GM19023 (cell line): ENCODE measurements around the gene OLFM3.

Experiments used
- ATAC-seq: cut with Tn5 transposase; IDR thresholded peaks from one replicate; pipeline ENCODE4 v1.9.1; 2021; ENCODE audit warnings: mild to moderate bottlenecking, moderate library complexity; ENCODE audit not compliant: unreplicated experiment

Gene OLFM3

DNA sequence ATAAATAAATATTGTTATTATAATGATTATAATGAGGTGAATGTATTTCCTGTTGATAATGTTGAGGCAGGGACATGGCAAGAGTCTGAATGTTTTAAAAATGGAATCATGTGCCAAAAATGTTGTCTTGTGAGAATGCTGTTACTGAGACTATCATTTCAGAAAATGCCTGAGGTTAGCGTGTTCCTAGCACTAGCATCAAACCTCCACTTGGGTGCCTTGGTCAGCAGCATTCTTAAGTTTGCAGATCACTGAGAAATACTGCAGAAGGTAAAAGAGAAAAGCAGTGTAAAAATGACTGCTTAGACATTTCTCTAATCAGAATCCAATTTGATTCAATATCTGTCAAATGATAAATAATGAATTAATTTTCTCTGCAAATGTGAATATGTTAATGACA, 50.8 kb downstream of the OLFM3 start:
- no peak for ATAC-seq

DNA sequence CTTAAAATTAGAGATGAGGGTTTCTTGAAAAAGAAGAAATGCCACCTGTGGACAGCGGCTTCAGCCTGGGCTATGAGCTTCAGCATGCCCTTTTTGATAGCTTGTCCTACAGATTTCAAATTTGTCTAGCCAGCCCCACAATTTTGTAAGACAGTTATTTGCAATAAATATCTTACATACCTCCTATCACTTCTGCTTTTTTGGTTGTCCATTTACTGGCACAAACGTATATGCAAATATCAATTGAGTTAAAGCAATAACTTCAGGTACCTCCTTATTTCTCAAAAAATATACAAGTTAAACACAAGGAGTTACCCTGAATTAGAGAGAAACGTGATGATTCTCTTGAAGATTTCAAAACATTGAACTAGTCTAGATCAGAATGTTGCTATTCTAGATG, 53.5 kb downstream of the OLFM3 start:
- ATAC-seq, result no peak

DNA sequence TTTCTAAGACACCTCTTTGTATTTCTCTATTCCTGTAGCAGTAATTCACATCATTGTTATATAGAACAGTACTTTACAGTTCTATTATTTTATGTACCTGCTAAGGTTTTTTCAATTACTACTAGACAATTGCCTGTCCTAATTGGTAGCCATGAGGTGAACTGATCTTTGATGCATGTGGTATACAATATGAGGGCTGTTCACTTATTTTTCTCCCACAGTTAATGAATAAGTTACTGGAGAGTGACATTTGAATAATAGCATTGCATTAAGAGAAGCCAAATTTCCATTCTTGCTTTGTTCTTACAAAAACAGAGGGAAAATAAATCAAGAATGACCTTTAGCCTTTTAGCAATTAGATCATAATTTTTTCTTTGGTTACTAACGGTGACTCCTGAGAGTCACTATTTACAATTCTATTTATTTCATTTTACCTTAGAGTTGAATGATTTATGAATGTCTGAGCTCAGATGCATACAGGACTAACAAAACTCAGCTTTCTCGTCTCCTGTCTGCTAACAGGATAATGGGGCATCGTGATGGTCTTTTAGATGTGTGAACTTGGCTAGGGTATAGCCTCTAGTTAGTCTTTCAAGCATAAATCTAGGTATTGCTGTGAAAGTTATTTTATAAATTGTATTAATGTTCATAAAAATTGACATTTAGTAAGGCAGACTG, 54.1 kb downstream of the OLFM3 start:
- no peak for ATAC-seq

DNA sequence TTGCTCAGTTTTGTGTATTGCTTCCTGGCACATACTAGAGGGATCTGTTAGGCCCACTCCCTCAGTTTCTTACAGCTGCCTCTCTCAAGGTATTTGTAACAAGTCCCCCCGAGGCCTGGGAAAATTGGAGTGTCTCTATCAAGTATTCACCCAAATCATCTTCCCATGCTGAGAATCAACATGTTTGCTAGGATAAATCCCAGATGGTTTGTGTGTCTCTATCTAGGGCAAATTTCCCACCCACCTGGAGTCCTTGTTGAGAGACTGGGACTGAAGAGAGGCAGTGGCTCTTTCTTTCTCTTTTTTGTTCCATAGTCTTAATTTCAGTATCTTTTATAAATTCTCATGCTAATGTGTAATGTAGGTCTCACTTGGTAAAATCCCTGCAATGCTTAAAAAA, 58.0 kb downstream of the OLFM3 start:
- no peak for ATAC-seq

DNA sequence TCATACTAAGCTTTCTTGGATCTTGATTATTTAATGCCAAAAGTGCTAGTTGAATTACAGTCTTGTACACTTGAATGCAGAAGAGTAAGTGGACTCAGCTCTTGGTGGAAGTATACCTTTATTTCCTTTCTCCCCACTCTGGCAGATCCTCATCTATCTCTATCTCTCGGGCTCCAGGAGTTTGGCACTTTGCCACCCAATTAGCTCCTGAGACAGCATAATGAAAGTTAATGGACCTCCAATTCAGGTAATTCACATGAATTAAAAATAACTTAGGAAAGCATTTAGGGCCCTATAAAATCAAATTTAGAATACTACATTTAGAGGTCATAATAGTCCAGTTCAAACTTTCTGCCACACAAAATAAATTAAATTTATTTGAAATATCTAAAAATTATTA, 67.4 kb downstream of the OLFM3 start:
- no peak for ATAC-seq

DNA sequence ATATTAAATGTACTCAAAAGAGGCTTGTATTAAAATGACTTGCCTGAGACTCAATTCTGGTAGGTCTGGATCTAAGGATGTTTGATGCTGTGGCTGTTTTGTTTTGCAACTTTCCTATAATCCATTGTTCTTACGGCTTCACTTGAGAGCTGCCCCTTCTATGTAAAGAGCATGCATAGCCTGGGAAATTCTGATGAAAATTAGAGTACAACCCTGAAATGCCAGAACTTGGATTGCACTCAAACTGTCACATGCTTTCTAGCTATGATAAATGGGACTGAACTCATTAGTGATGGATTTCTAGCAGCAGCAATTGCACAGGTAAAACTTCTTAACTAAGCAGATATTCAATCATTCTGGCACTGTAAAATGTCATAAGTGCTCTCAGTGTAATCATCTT, 67.9 kb downstream of the OLFM3 start:
- ATAC-seq, result no peak

DNA sequence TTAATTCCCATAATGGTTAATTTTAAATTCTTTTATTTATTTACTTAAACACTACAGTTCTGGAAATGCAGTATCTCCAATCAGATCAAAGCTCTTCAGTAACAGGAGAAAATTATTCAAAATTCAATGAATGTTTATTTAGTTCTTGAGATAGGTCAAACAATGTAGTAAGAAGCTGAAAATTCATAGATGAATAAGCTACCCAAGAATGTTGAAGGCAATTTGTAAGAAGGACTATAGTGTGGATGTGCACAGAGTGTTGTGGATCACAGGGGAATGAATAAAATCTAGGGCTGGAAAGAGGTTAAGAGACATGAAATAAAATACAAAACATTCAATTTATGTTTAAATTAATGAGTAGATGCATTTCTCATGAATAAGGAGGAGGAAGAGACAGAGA, 72.0 kb downstream of the OLFM3 start:
- ATAC-seq, result no peak

DNA sequence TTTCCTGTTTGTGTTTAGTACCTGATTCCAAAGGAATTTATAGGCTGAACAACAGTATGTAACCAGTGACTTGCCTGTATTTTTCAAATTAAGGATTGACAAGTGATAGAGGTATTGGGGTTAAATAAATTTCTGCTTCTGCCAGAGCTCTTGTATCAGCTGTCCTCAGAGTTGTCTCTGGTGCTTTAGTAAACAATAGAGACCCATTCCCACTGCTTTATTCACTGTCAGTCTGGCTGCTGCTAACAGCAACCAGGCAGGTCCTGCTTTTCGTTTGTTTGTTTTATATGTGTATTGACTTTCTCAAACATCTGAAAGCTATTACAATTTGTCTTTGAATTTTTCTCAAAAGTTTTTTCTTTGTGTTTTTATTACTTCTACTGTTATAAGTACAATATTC, 76.1 kb downstream of the OLFM3 start:
- no peak for ATAC-seq

DNA sequence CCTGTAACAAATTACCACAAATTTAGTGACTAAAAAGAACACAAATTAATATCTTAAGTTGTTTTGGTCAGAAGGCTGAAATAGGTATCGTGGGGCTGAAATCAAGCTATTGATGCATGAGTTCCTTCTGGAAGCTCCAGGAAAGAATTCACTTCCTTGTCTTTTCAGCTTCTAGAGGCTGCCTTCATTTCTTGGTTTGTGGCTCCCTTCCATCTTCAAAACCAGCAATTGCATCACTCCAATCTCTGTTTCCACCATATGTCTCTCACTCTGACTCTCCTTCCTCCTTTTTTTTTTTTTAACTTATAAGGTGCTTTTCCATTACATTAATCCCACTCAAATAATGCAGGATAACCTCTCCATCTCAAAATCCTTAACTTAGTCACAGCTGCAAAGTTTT, 78.4 kb downstream of the OLFM3 start:
- no peak for ATAC-seq

DNA sequence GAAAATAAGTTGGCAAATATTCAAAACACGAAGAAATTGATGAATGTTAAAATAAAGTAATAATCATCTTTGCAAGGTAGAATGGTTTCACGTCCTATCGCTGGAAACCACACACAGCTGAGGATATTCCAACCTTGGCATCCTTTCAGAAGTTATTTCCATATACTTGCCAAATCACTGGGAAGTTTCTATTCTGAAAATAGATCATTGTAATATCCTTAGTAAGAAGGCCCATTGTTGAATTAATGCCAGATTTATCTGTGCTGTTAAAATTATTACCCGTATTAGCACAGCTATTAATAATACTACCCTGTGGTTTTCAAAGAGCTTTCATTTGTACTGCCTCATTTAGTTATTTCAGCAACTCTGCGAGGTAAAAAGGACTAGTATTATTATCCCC, 81.1 kb downstream of the OLFM3 start:
- ATAC-seq, result no peak

DNA sequence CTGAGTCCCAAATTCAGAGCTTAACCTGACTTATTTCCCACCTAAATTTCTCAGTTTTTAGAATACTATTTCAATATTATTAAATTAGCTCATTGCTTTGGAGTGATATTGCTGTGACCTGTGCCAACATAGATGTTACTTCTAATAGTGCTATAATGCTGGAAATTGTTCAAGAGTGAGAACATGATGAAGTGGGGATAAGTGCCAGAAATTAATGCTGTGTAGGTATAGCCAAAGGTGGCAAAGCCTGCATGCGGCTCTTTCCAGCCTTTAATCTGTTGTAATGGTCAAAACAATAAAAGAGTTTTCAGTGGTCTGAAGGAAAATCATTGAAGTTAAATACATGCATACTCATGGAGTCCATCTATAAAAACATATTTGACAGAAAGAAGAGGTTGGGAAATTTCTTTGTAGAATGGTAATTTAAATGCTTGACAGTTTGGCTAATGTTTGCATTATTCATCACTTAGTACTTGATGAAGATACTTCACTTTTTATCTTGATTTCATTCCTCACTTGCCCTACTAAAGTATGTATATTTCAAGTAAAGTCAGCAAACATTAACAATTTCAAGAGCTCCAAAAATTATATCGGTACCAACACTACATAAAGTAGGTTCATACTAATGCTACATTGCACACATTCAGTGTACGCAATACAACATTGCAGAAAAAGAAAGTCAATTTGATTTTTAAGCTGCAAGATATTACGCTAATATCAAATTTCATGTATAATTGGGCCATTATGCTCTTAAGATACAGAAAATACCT, 82.1 kb downstream of the OLFM3 start:
- ATAC-seq, result no peak

DNA sequence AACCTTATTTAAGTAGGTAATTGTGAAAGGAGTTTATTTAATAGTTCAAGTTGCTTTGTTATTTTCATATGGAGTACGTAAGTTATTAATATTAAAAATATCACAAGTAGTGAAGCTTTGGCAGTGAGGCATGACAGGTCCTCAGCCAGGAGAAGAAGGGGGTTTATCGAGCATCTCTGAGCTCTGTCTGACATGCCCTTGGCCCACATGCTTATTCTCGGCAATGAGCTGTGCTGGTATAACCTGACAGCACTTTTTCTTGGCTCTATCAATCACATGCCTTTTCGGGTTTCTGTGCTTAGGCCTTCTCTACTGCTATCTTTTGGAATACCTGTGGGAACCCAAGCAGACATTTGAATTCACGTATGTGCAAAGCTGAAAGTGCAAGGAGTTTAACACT, 84.8 kb downstream of the OLFM3 start:
- ATAC-seq, result no peak

DNA sequence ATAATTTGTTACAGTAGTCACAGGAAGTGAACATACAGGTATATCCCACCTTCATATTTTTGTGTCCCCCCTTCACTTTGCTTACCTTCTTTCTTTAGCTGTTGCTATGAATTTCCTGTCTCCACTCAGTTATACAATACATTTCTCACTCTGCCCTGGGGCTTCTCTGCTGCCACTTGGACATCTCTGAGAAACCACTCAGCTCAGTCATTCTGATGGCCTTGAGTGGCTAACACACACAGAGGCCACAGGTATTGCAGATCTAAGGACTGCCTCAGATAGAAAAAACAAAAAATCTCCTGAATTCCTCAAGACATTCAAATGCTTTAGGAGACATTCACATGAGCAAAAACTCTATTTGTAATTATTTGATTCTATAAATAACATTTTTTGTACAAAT, 87.7 kb downstream of the OLFM3 start:
- ATAC-seq, result no peak

DNA sequence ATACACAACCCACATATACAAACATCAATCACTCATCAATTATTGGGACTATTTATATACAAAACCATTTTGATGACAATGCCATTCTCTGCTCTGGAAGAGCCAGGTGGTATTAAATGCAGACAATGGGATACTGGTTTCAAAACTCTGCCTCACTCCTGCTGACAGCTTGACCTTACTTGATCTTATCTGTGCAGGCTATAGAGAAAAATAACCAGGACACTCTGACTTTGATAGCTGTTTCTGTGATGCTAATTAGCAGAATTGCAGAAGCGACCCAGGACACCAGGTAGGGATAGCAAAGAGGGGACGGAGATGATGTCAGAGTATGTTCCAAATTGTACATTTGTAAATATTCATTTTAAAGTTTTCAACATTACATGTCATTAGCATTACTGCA, 89.5 kb downstream of the OLFM3 start:
- ATAC-seq, result no peak

DNA sequence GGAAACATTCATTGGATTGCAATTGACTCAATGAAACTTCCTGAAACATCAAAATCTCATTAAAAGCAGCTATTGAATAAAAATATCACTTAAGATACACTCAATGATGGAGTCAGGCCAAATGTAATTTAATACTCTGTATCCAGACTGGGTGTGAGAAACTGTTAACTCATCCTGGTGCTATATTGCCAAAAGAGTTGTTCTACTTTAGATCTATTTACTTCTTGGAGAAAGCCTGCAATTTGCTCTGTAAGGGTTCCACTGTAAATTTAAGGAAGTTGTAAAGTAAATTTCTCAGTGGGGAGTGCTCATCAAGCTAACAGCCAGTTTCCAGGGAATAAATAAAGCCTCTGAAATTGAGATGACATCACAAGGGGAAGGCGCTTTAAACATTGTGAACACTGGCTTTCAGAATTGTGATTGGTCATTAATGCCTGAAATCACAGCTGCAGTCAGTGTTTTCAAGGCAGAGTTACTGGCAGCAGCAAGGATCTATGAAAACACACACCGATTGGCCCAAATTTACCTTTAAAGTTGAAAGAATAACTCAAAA, 91.4 kb downstream of the OLFM3 start:
- no peak for ATAC-seq

DNA sequence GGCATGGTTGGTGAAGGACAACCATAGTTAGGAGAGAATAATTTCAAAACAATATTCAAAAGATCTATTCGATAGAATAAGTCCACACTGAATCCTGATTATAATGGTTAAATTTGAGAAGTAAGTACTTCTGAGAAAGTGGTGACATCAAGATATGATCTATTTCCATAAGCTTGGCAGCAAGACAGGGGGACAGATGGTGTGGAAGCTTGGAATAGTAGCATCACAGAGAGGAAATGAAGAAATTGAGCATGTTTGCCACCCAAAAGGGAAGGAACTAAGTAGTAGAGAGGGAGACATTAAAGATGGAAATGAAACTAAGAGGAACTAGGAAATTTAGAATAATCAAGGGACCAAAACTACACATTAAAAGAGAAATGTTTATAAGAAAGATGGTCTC, 94.5 kb downstream of the OLFM3 start:
- ATAC-seq, result no peak

DNA sequence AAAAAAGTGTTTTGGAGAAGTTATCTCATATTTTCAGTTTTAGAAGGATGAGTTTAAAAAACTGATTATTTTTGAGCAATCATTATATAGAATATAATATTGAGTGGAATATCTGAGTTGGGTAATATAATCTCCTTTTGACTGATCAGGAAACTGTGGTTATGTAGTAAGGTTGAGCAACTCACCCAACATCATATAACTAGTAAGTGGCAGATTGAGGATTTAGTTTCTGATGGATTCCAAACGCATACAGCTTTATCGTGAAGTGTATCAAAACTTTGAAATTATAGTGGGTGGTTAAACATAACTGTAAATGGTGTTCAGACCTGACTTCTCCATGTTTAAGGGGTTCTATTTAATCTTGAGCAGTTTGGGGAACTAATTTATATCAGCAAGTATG, 98.6 kb downstream of the OLFM3 start:
- no peak for ATAC-seq

DNA sequence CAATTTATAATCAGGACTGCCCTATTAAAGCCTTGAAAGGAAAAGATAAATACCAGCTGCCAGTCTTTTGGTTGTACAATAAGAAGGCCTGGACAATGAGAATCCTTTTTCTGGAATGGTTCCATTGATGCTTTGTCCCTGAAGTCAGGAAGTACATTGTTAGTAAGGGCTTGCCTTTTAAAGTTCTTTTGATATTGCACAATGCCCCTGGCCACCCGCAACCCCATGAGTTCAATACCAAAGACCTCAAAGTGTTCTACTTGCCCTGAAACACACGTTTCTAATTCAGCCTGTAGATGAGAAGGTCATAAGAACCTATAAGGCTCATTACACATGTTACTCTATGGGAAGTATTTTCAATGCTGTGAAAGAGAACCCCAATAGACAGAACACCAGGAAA, 112.1 kb downstream of the OLFM3 start:
- ATAC-seq, result no peak

DNA sequence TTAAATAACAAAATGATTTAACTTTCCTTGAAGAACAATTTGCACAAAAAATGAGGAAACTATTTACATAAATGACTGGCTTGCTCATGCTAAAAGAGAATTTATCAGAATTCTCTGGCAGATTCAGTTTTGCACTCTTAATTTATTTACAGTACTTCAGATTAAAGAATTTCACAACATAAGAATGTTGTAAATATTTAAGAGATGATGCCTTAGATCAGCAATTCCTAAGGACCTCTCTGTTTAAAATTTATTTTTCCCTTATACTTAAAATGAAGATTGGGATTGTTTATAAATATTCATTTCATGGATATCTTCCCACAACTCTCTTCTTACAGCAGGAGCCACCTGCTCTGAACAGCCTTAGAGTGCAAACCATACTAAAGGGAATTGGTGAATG, 120.8 kb downstream of the OLFM3 start:
- ATAC-seq, result no peak

DNA sequence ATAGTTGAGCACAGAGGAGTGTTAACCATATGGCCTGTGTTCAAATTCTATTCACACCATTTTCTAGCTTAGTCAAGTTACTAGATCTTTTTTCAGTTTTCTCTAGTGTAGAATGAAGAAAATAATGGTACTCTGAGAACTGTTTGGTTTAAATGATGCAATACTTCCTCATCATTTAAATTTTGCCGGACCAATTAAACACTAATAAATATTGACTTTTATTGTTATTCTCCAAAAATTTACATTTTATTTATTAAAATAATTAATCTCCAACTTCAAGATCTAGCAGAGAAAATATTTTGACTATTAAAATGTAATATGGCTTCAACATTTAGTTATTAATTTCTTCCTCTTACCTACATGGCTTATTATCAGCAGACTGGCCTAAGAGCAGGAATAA, 123.1 kb downstream of the OLFM3 start:
- ATAC-seq, result no peak

DNA sequence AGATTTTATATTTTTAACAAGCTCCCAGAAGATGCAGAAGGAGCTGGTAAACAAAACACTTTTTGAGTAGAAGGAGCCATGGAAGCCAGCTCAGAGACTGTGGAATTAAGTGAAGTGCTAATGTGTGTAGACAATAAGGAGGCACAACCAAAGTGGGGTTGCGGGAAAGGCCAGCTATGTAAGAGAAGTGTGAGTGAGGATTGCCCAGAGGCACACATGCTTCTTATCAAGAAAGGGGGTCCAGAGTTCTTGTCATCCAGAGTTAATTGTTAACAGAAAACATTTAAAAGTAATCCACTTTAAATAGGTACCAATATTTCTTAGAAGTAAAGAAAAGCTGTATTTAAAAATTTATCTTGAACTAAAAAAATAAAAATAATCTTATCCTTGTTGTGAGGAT, 136.8 kb downstream of the OLFM3 start:
- ATAC-seq, result no peak

DNA sequence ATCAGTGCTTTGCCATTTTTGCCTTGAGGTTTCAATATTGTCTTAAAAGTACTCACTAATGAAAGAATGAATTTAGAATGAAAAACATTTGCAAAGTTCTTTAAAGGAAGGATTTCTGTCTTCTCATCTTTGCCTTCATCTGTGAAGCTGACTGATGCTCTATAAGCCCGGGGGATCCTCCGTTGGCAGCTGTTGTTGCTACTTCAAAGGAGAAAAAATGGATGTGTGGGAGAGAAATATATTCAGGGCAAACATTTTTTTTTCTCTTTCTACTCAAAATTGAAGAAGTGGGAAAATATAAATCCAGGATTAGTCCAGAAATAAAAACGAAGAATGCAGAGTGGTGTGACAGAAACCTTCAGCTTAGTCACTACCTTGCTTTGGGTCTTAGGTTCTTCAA, 142.5 kb downstream of the OLFM3 start:
- no peak for ATAC-seq

DNA sequence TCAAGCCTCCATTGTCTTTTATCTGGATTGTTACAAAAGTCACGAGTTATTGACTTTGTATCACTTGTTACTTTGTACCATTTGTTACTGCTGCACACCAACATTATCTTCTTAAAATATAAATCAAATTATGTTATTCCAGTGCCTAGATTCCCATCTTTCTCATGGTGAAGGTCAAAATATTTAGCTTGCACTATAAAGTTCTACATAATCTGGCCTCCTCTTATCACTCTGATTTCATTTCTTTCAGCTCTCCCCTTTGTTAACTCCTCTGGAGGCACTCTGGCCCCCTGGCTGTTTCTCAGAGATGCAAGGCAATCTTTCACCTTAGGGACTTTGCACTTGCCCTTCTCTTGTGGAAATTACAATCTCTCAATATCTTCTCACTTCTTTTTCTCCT, 143.8 kb downstream of the OLFM3 start:
- ATAC-seq, result no peak
